HG02973 (cell line): ENCODE data around the gene TFR2.

ENCODE experiments used
- ATAC-seq: cut with Tn5 transposase; IDR thresholded peaks from one replicate; pipeline ENCODE4 v1.9.1; 2021; ENCODE audit warnings: moderate library complexity; ENCODE audit not compliant: unreplicated experiment

The TFR2 gene

DNA sequence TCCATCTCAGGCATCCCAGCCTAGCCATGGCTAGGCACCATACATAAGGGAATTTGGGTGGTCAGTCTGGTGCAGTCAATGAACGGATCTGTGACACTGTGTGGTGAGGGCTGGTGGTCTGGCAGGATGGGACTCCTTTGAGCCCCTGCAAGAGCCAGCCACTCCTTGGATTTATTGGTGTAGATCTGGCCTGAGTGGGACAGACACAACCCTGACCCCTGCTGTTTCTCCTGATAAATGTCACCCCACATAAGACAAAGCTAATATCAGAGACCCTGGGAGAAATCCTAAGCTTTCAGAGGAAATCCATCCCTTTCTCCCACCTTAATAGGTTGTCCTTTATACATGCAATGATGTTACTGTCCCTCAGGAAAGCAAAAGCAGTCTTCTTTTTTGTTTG is 52.9 kb downstream of the TFR2 start:
- no peak for ATAC-seq

DNA sequence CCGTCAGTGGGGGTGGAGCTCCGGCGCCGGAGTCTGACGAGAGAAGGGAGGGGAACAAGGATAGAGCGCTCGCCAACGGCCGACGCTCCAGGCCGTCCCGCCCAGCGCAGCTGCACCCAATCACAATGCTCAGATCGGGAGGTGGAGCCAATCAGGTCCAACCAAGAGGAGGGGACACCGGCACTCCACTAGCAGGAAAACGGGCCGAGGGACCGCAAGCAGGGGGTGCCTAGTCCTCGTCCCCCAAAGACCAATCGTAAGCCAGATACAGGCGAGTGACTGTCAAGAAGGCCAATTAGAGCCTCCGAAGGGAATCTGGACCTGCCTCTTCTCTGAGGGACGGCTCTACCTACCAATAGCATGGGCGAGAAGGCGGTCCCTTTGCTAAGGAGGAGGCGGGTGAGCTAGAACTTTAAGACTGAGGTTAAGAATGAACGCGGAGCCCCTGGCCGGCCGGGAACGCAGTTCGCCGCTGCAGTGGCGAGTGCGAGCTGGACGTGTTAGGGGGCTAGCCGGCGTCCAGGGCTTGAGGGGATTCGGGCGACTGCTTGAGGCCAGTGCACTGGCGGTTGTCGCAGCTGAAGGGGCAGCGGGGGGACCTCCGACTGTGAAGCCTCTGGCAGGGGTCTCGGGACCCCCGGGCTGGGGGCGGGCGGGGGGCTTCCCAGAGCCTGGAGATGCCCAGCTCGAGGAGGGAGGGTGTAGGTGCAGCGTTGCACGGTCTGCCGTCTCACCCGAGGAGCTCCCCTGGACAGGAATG is 54.9 kb downstream of the TFR2 start, which contains the start of gene FBXO24:
Gene FBXO24, plus strand, starts transcription at position 63 of the 760 bp plus-strand sequence. Its CDS starts 298 bp downstream, at position 361.
- peak; percentile 80 for ATAC-seq

DNA sequence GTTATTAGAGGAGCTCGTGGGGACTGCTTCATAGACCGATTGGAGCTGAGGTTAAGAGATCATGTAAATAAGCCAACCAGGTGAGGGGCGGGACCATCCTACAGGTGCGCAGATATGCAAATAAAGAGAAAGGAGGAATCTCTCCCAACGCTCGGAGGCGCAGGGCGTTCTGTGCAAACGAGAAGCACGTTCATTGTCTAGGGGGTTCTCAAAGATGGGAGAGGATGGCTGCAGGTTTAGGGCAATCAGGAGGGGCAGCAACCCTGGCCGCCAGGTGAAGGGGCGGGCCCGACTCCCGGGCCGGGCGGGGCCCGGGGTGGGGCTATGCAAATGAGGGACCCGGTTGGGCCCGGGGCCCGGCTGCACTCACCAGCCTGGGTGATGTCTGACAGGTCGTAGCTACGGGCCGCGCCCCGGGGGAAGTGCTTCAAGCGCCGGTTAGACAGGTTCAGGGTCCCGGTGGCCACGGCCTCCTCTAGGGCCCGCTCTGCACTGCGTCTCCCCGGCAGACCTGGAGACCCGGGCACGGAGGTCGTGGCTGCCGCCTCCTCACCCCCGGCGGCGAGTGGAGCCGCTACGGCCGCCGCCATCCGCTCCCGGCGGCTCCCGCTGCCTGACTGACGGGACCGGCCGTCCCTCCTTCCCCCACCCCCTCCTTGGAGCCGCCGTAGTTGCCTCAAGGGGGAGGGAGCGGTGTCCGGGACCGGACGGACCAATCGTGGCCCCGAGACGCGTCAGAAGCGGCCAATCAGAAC is 55.7 kb downstream of the TFR2 start, which contains the start of gene LRCH4:
Gene LRCH4, minus strand, starts transcription at position 619 of the 755 bp plus-strand sequence. Its CDS starts 29 bp downstream, at position 590.
- peak; percentile 14 for ATAC-seq

DNA sequence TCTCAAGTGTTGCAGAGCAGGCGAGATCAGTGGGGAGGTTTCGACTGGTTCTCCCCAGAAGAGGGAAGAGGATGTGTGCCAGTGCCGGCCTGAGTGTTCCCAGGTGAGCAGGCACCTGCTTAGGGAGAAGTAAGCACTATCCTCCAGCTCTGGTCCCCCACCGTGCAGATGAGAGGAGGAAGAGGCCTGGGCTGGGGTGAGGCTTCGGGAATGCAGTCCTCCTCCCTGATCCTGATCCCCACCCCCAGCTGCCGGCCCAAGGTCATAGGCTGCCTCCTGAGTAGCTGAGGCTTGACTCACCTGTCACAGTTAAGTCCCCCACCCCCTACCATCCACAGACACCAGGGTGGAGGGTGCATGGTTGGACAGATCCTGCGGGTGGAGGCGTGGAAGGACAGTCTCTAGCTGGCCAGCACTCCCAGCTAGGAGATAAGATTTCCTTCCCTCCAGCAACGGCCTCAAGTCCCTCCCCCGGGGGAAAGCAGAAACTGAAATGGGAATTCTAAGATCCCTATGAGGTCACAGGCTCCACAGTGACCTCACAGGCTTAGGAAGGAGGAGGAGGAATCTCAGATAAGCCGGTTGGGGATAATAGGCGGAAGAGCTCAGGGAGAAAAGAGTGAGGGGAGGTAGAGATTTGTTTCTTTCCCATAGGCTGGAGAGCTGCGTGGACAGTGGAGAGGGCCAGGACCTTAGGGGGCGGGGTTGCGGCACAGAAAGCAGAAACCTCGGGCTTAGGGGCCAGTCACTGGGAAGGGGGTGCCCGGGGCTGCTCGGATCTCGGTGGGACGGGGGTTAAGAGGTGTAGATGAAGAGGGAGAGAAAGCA is 56.5 kb downstream of the TFR2 start:
- ATAC-seq: no peak

DNA sequence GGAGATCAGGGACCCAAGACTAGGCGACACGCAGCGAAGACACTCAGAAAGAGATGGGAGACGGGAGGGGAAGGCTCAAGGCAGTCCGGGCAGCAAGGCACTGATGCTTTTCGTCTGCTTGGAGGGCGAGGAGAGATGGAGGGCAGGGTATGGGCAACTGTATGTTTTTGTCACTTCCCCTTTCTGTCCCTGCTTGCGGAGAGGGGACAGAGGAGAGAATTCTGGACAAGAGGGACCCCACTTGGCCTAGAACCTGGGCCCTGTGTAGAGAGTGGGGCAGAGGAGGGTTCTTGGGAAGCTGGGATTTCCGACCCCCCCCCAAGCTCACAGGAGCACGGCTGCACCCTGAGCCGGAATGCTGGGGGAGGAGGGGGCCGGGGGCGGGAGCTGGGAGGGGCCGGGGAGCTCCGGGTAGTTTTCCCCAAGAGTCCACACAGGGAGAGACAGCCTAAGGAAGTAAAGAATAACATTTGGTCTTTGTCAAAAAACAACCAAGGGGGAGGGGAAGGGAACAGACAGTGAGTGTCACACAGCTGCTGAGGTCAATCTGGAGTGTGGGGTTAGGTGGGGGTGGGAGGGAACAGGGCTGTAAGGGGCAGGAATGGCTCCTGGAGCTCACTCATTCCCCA is 57.2 kb downstream of the TFR2 start:
- ATAC-seq: no peak

DNA sequence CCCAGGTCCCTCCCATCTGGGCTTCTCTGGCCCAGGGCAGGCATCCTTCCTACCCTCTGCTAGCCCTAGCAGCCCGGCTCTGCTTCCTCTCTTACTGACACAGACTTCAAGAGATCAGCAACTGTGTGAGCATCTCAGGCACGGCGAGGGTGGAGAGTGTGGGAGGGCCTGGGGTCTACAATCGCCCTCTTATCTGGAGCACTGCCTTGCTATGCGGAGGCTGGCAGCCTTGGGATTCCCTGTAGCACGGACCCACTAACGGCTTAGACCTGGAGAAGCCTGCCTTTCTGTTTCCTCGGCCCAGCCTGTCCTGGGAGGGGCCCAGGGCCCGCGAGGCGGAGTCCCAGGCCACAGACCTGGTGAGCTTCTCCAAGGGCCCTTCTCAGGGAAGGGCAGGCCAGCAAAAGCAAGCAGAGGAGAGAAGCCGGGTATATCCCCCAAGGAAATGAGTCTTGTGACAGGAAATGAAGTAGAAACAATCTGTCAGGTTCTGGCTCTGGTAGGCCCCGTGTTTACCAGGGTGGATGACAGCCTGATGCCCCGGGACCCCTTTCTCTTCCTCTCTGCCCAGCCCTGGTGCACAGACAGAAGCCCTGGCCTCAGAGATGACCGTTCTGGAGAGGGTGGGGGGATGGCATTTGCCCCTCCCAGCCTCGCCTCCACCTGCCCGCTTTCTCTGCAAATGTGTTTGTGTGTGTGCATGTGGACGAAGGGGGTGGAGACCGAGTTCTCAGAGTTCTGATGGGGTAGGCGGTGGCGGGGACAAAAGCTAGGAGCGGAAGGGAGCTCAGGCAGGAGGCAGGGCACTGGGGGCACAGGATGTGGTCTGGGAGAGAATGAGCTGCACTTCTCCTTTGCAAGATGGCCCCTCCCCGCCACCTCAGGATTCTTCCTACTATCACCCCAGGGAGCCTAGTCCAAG is 58.0 kb downstream of the TFR2 start:
- no peak for ATAC-seq

DNA sequence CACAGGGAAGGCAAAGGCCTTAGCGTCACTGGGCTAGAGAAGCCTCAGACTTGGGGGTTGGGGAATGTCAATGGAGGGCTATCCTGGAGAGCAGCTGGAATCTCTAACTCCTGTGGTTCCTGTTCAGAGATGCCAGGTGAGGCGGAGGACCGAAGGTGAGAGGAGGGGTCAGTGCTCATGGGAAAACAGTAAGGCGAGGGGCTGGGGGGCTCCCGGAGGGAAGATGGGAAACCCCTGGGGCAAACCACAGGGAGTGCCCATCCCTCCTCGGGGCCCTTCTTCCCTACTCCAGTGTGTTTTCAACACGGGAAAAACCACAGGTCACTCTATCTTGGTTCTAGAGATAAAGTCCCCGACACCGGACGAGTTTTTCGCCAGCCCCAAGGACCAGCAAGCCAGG is 58.7 kb downstream of the TFR2 start:
- no peak for ATAC-seq

DNA sequence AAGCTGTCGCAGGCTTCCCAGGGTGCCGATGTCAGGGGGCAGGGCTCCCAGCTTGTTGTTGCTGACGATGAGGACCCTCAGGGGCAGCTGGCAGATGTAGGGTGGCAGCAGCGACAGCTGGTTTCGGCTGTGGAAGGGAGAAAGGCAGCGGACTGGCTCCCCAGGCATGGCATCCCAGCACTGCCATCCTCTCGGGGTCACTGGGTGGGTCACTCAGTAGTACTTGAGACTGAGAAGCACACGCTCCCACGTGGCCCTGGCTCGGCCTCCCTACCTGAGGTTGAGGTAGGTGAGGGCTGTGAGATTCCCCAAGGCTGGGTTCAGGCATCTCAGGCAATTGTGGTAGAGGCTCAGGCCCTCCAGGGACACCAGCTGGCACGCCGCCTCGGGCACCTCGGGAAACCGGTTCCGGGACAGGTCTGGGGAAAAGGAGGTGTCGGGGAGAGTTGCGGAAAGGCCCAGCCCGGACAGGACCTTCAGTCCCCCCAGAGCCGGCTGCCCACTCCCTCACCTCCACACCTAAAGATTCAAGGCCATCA is 59.2 kb downstream of the TFR2 start:
- no peak for ATAC-seq

DNA sequence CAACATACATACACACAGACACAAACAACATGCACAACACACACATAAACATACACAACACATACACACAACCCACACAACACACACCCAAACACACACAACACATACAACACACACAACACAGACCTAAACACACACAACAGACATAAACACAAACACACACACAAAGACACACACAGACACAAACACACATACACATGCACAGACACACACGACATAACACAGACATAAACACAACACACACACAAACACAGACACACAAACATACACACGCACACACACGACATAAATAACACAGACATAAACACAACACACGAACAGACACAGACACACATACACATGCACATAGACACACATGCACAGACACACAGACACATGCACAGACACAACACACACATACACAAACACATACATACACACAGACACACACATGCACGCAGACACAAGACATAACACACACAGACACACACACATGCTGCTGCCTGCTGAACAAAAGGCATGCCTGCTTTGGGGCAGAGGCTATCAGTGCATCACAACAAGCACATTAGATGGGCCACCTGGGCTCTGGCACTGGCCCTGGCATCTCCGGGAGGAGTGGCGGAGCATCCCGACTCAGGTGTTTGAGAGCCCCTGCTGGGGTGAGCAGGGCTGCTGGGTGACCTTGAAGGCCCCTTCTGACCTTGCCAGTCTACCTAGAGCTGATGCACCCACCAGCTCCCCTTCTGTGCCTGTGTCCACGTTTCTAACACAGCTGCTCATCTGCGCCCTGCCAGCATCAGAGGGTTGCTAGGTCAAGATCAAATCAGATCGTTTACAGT is 60.7 kb downstream of the TFR2 start:
- ATAC-seq: no peak

DNA sequence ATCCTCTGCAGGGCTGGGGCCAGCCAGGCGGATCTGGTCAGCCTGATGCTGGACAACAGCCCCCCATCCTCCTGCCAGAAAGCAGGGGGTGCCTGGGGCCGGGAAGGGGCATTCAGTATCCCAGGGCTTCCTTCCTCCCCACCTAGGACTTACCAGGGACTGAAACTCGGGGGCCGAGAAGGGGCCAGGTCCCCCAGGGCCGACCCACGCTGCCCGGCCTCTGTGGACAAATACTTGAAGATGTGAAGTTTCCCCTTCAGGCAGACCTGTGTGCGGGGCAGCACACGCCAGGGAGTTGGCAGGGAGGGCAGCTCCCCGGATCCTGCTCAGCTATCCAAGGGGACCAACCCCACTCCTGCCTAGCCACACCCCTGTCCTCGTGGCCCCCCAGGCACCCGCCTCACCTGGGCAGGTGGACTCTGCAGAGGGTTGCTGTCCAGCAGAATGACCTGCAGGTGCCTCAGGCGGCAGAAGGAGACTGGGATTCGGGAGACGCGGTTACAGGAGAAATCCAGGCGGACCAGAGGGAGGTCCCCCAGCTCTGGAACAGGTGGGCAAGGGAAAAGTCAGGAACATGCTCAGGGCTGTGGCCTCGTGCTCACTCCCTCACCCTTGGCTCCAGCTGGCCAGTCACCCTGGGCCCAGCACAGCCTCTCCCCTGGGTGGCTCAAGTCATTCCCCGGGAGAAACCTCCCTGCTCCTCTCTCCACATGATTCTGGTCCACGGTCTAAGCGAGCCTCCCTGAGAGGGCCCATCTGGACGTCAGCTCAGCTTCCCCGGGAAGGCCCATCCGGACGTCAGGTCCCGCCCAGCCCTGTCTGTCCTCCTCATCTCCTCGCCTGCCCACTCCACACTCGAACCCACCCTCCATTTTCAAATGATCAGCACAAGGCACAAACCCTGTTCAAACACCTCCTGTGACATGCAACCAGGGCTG is 62.8 kb downstream of the TFR2 start:
- no peak for ATAC-seq

DNA sequence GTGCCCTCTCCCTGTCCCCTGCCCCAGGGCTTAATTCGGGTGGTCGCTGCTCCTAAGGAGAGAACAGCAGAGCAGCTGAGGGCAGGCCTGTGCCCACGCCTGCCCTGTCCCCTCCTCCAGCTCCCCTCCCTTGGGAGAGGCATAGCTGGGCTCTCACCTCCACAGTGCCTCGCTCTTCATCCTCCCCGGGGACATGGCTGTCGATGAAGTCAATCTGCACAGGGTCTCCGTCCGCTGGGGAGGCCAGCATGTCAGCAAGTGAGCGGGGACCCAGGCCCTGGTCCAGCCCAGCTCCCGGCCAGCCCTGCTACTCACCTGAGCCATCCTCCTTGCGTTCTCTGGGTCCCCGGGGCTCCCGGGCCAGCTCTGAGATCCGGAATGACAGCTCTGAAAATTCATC is 63.8 kb downstream of the TFR2 start:
- no peak for ATAC-seq

DNA sequence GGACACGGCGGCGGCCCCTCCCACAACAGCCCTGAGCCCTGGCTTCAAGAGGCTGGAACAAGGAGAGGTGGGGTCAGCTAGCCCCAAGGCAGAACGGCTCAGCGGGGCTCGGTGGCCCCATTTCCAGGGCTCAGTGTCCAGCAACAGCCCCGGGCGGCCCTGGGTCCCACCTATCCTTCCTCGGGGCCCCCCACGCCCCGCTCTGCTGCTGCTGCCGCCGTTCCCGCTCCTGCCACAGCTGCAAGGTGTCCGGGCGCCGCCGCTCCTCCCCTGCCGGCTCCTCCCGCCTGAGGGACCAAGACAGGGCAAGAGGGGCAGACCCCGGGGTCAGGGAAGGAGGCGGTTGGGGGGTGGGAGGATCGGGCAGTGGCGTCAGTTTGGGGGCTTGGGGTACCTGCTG is 64.2 kb downstream of the TFR2 start:
- no peak for ATAC-seq

DNA sequence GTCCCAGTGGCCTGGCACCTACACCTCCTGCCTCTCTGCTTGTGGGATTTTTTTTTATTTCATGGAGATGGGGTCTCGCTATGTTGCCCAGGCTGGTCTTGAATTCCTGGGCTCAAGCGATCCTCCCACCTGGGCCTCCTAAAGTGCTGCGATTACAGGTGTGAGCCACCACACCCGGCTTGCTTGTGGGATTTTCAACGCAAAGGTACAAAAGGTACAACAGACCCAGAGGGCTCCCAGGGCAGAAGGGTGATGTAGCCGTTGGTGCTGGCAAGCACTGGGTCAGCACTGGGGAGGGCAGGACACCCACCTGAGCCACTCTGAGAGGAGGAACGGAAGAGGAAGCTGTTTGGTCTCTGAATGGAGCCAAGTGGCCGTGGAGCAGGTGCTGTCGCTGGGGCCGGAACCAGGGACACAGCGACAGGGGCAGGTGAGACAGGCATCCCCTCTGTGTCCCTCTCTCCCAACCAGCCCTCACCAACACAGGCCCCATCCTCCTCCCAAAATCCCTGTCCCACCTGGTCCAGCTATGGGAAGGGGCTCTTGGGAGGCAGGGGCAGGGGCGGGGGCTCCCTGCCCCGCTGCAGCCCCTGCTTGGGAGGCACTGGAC is 64.9 kb downstream of the TFR2 start:
- ATAC-seq: no peak

DNA sequence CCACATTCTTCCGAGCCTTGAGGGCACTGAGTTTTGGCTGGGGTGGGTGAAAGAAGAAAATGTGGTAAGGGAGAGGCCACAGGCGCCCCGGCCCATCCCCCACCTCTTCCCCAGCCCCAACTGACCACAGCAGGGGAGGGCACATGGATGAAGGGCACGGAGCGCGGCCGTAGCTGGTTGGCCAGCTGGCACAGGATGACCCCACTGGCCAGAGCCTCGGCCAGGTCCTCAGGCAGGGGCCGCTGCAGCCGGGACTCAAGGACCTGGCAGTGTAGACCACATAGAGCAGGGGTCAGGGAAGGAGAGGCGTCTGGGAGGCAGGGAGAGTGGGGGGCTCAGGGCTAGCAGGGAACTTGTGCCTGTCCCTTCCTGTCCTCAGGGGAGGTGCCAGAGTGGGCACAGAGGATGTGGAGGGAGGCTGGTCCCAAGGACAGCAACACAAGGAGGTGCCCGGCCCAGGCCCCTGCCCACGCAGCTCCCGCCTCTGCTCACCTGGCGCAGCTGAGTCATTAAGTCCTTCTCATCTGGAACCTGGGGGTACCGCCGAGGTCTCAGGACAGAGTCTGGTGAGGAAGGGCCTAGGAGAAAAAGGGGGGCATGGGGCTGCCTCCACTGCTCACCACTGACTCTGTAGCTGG is 65.5 kb downstream of the TFR2 start:
- no peak for ATAC-seq

DNA sequence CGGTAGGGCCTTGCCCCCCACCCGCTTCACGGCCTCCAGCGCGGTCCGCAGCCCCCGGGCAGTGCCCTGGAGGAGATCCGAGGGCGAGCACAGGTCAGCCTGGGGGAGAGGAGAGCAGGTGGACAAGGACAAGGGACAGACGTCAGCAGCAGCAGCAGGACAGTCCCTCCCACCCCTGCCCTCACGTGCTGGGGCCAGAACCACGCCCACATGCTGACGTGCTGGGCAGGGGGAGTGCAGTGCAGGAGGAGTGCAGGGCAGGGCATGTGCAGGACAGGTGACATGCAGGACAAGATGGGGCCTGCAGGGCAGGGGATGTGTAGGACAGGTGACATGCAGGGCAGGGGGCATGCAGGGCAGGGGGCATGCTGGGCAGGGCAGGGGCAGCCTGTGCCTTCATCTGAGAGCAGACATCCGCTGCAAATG is 66.1 kb downstream of the TFR2 start:
- no peak for ATAC-seq

DNA sequence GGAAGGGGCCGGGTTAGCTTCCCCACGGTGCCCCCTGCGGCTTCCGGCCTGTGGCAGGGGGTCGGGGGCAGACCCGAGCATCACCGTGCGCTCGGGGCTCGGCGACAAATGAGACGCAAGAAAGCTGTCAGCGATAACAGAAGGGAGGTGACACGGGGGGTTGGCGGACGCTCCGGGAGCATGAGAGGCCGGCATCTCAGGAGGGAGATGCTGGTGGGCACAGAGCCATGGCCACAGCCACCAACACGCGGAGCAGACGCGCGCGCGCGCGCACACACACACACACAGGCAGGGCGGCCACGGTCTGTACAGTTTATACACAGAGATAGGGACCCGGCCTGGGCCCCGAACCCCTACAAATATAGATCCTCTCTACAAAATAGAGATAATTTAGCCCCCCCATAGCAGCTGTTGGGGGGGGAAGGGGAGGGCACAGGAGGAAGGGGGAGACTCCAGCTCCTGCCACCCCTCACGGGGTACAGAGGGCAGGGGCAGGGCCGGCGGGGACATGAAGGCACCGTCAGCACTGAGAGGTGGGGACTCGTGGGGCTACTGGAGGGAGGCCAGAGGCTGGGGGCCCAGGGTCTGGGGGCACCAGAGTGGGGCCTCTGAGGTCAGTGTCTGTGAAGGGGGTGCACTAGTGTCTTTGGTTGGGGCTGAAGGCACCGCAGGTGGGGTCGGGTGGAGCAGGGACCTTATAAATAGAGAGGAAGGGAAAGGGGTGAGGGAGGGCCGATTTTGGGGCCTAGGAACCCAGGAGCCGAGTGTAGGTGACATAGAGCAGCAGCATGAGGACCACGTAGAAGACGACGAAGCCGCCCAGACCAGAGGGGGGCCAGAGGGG is 66.8 kb downstream of the TFR2 start:
- no peak for ATAC-seq
